GM13977 (cell line): Measurements from ENCODE around the gene AGAP1.

Source experiments
- DNase-seq: peaks from one replicate; pipeline ENCODE4 v3.0.0; 2012; ENCODE audit warnings: low spot score
- CTCF ChIP-seq: IDR thresholded peaks from 2 replicates; pipeline ENCODE4 v1.5.1; 2012; ENCODE audit warnings: mild to moderate bottlenecking, control low read depth; ENCODE audit not compliant: insufficient read depth; ENCODE audit errors: extremely low read depth, missing control alignments
- in situ Hi-C: fragments of 300-500 bp; cut with MboI; formaldehyde crosslinking; loops from one replicate; pipeline ENCODE4 v1.12.0; 2022; ENCODE audit warnings: low sequenced_read_pairs, low pct_unique_long_range_greater_than_20kb, mixed read lengths, inconsistent platforms; ENCODE audit not compliant: unreplicated experiment

AGAP1 gene

GRCh38 chr2:235659767-235660322 is 166.0 kb downstream of the AGAP1 start:
- TF ChIP-seq CTCF, result no peak
- no peak for DNase-seq
- in situ Hi-C loops, result no loop called here

DNA sequence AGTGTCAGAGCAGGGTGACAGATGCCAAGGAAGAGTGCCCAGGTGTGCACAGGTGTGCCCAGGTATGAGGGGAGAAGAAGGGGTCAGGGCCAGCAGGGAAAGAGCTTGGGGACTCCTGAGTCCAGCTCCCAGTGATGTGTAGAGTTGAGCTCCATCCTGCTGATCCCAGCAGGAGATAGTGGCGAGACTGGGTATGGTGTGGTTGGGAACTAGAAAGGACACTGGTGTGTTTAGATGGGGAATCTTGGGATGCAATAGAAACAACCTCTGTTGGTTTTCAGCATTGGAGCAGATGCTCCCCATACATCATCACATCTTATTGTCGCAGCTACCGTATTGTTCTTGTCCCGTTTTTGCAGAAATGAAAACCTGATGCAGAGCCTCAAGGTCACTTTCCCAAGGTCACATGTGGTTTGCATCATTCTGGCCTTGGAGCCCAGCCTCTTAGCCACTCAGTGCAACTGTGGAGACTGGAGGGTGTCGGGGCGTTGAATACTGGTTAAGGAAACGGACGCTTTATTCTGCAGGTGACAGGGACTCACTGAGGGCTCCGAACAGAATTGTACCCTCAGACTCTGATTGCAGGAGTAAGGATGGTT is 166.7 kb downstream of the AGAP1 start:
- no peak for TF ChIP-seq CTCF
- in situ Hi-C loops, result no loop called here

GRCh38 chr2:235661167-235661937 is 167.5 kb downstream of the AGAP1 start:
- in situ Hi-C loops, result no loop called here
- TF ChIP-seq CTCF, result no peak
- DNase-seq, result no peak

More for the DNA sequence above, 166.7 kb downstream of the AGAP1 start:
- DNase-seq, result no peak

GRCh38 chr2:235661952-235662351 is 168.1 kb downstream of the AGAP1 start:
- DNase-seq, result no peak
- no peak for TF ChIP-seq CTCF
- in situ Hi-C loops, result no loop called here

GRCh38 chr2:235663875-235664274 is 170.0 kb downstream of the AGAP1 start:
- no peak for DNase-seq
- in situ Hi-C loops, result no loop called here
- TF ChIP-seq CTCF, result no peak

- no peak for TF ChIP-seq CTCF
- DNase-seq, result no peak
- in situ Hi-C loops, result no loop called here
These were observed 171.9 kb downstream of the AGAP1 start for GRCh38 chr2:235665661-235666212.
